Right atrium auricular region (tissue), 2 donors: Measurements from ENCODE around the gene ARHGAP26. TPM values are rescaled to one million over a fixed set of nuclear protein-coding genes. Genes with fewer than 3 reads are reported as not detected.

Experiments
- DNase-seq: peaks from one replicate; pipeline ENCODE4 v3.0.0-alpha.2; 2019; ENCODE audit warnings: low spot score
- H3K27ac ChIP-seq, 2 donors: fragments of 200-600 bp; sonication (generic); 1 replicate in 1 of 2; 2 replicates in 1 of 2; pipeline ENCODE4 v1.5.1; 2016 to 2019
- H3K27me3 ChIP-seq, 2 donors: fragments of 200-600 bp; sonication (generic); one replicate each; pipeline versions ENCODE4 v1.5.1 to v1.6.0; 2017 to 2019
- H3K36me3 ChIP-seq: fragments of 200-600 bp; sonication (generic); one replicate; pipeline ENCODE4 v1.5.1; 2016
- H3K4me1 ChIP-seq, 2 donors: fragments of 200-600 bp; sonication (generic); one replicate each; pipeline versions ENCODE4 v1.5.1 to v1.6.0; 2017 to 2019
- H3K4me3 ChIP-seq, 2 donors: fragments of 200-600 bp; sonication (generic); 1 replicate in 1 of 2; 2 replicates in 1 of 2; pipeline ENCODE4 v1.5.1; 2017 to 2019; ENCODE audit warnings: mild to moderate bottlenecking in 1 of 2, moderate library complexity in 1 of 2
- H3K9me3 ChIP-seq, 2 donors: fragments of 200-600 bp; sonication (generic); one replicate each; pipeline ENCODE4 v1.5.1; 2019
- CTCF ChIP-seq, 2 donors: fragments of 200-600 bp; sonication (generic); IDR thresholded peaks; one replicate each; pipeline ENCODE4 v1.5.1; 2019; ENCODE audit warnings: antibody characterized with exemption in 2 of 2
- total RNA-seq, 2 donors: library from RNA; depleted of rRNA; stranded (reverse); fragments of >200 nt; gene quantifications; one replicate each; pipeline ENCODE4 v1.1.0, GENCODE V29; 2016

The ARHGAP26 gene
- total RNA-seq, 2 donors from 2014 or later, result 29.8 to 31.6 TPM

DNA sequence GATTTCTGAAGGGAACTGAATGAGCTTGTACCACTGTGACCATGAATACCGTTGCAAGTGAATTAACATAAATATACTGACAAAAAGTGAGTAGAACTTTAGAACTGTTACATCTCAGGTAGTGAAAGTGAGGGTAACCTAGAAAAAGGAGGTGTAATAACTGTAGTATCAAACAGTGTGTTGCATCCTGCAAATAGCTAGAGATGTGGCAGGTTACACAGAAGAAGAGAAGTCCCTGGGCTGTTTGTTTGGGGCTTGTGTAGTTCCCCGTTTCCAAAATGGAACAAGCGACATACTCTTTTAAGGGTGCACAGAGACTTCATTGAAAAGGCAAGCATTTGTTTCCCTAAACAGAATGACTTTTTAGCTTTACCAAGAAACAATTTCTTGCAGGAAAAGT is 418.5 kb downstream of the ARHGAP26 start:
- TF ChIP-seq CTCF (IDR thresholded peaks at IDR 0.05), result no peak
- H3K4me3 ChIP-seq, result no peak overlapping the region
- peaks cover 0 to 36% of the 10 kb centered on the region in 2 donors for H3K4me1 ChIP-seq
- H3K27ac ChIP-seq, result no peak overlapping the region
- peaks cover 0 to 11% of the 10 kb centered on the region in 2 donors for H3K9me3 ChIP-seq
- H3K27me3 ChIP-seq, result no peaks in the 10 kb centered on the region
- no peak for DNase-seq
- H3K36me3 ChIP-seq, result no peaks in the 10 kb centered on the region

GRCh38 chr5:143190260-143190810 is 420.2 kb downstream of the ARHGAP26 start:
- H3K36me3 ChIP-seq, result no peaks in the 10 kb centered on the region
- no peak for DNase-seq
- H3K27ac ChIP-seq, result no peak overlapping the region
- H3K27me3 ChIP-seq, result no peaks in the 10 kb centered on the region
- H3K4me3 ChIP-seq, result no peak overlapping the region
- TF ChIP-seq CTCF (IDR thresholded peaks at IDR 0.05), result no peak
- H3K9me3 ChIP-seq, result peaks cover 0 to 11% of the 10 kb centered on the region in 2 donors
- peaks cover 0 to 32% of the 10 kb centered on the region in 2 donors for H3K4me1 ChIP-seq

- Histone ChIP-seq H3K36me3 (no peaks in the 10 kb centered on the region), H3K4me3 (no peak overlapping the region), H3K4me1 (peaks cover 0 to 20% of the 10 kb centered on the region in 2 donors), H3K27ac (no peak overlapping the region), H3K27me3 (no peaks in the 10 kb centered on the region), H3K9me3 (peaks cover 0 to 11% of the 10 kb centered on the region in 2 donors)
- DNase-seq, result no peak
- no peak for TF ChIP-seq CTCF (IDR thresholded peaks at IDR 0.05)
Observed at GRCh38 chr5:143191720-143192119, 421.5 kb downstream of the ARHGAP26 start.

GRCh38 chr5:143192191-143192900 is 422.2 kb downstream of the ARHGAP26 start:
- H3K9me3 ChIP-seq, result peaks cover 0 to 12% of the 10 kb centered on the region in 2 donors
- DNase-seq, result no peak
- H3K27ac ChIP-seq, result no peak overlapping the region
- no peaks in the 10 kb centered on the region for H3K27me3 ChIP-seq
- no peaks in the 10 kb centered on the region for H3K36me3 ChIP-seq
- TF ChIP-seq CTCF (IDR thresholded peaks at IDR 0.05), result no peak
- no peak overlapping the region for H3K4me3 ChIP-seq
- H3K4me1 ChIP-seq, result peaks cover 0 to 15% of the 10 kb centered on the region in 2 donors

- no peak overlapping the region for H3K4me3 ChIP-seq
- H3K9me3 ChIP-seq, result peaks cover 0 to 21% of the 10 kb centered on the region in 2 donors
- DNase-seq, result no peak
- no peaks in the 10 kb centered on the region for H3K27me3 ChIP-seq
- peaks cover 0 to 6% of the 10 kb centered on the region in 2 donors for H3K4me1 ChIP-seq
- H3K36me3 ChIP-seq, result no peaks in the 10 kb centered on the region
- H3K27ac ChIP-seq, result no peak overlapping the region
- TF ChIP-seq CTCF (IDR thresholded peaks at IDR 0.05), result no peak
Observed at GRCh38 chr5:143194206-143194605, 424.0 kb downstream of the ARHGAP26 start.
